Prostate gland (tissue), 2 donors: ENCODE data around the gene PF4V1.

Experiments used
- CTCF ChIP-seq, 4 experiments: fragments of 200-600 bp in 2 of 4; fragments of 450-650 bp in 2 of 4; sonication (generic) in 2 of 4; IDR thresholded peaks; 1 replicate in 3 of 4; 2 replicates in 1 of 4; pipeline ENCODE4 v1.5.1; 2016 to 2019; ENCODE audit warnings: antibody characterized with exemption in 4 of 4, mild to moderate bottlenecking in 2 of 4, moderate library complexity in 2 of 4
- POLR2A ChIP-seq: fragments of 450-650 bp; IDR thresholded peaks from one replicate; pipeline ENCODE4 v1.6.1; 2016; ENCODE audit warnings: antibody characterized with exemption, mild to moderate bottlenecking
- POLR2AphosphoS5 ChIP-seq: sonication (generic); formaldehyde crosslinking; IDR thresholded peaks from one replicate; pipeline ENCODE4 v1.6.1; 2017; ENCODE audit warnings: antibody characterized with exemption

- TF ChIP-seq POLR2AphosphoS5: no peak
- TF ChIP-seq CTCF (IDR thresholded peaks at IDR 0.05): no peak
- no peak for TF ChIP-seq POLR2A
Observed at GRCh38 chr4:73860917-73861316, 7.8 kb downstream of the PF4V1 start.
